GM12878 (cell line): ENCODE measurements around the gene NAAA. TPM values are rescaled to one million over a fixed set of nuclear protein-coding genes. Genes with fewer than 3 reads are reported as not detected.

Source experiments
- ATAC-seq: fragments of 200-7000 bp; cut with Tn5 transposase; 3 replicates; pipeline ENCODE4 v1.9.1; 2020; ENCODE audit warnings: mild to moderate bottlenecking, moderate library complexity
- BruUV-seq: library from RNA; stranded (reverse); fragments of 400-500 nt; replicated peaks from 2 replicates; lab custom pipeline; 2021; lab: Mats Ljungman, UMichigan
- CTCF ChIA-PET: fragments of 300-600 bp; sonication (Branson Sonifier 250); formaldehyde crosslinking; extraction: SDS; loops from one replicate; lab custom pipeline; 2021; ENCODE audit warnings: inconsistent platforms; lab: Yijun Ruan, JAX
- POLR2A ChIA-PET: fragments of 350-600 bp; formaldehyde crosslinking; extraction: SDS; loops from one replicate; lab custom pipeline; 2021; ENCODE audit warnings: inconsistent platforms; lab: Charles Lee
- RAD21 ChIA-PET: fragments of 300-600 bp; sonication (Branson Sonifier 250); formaldehyde crosslinking; loops from one replicate; lab custom pipeline; 2023; ENCODE audit warnings: antibody characterized with exemption; ENCODE audit not compliant: unreplicated experiment; lab: Charles Lee
- SMC1A ChIA-PET: fragments of 300-600 bp; sonication (Branson Sonifier 250); formaldehyde crosslinking; loops from one replicate; lab custom pipeline; 2023; ENCODE audit not compliant: unreplicated experiment, uncharacterized antibody; lab: Charles Lee
- DNase-seq: peaks from one replicate; pipeline ENCODE4 v3.0.0-alpha.2; 2011; ENCODE audit warnings: low read depth, low spot score
- FAIRE-seq: peaks from 3 replicates; lab custom pipeline; 2011; peaks lifted over from hg19 to GRCh38; lab: Jason Lieb, UNC
- H2AFZ ChIP-seq: 2 replicates; pipeline ENCODE4 v1.6.0; 2011; ENCODE audit warnings: low read depth, low read length, control low read depth; ENCODE audit not compliant: control insufficient read depth
- H3K27ac ChIP-seq: 2 replicates; pipeline ENCODE4 v1.5.1; 2011; ENCODE audit warnings: control low read depth; ENCODE audit not compliant: control insufficient read depth, insufficient read depth
- H3K27me3 ChIP-seq, 2 experiments: replicated peaks in 1 of 2; 2 replicates each; pipeline versions ENCODE4 v1.6.0 to v1.6.1; 2011; ENCODE audit warnings: low read length in 1 of 2; ENCODE audit not compliant: control insufficient read depth in 2 of 2, insufficient read depth in 2 of 2
- H3K36me3 ChIP-seq, 2 experiments: 2 replicates each; pipeline ENCODE4 v1.5.1; 2011; ENCODE audit warnings: low read length in 1 of 2; ENCODE audit not compliant: control insufficient read depth in 2 of 2, insufficient read depth in 2 of 2
- H3K4me1 ChIP-seq: 2 replicates; pipeline ENCODE4 v1.6.1; 2011; ENCODE audit warnings: mild to moderate bottlenecking, low read length, moderate library complexity, mixed read lengths; ENCODE audit not compliant: control insufficient read depth, insufficient read depth
- H3K4me2 ChIP-seq: 2 replicates; pipeline ENCODE4 v1.6.0; 2011; ENCODE audit warnings: control low read depth; ENCODE audit not compliant: control insufficient read depth, insufficient read depth
- H3K4me3 ChIP-seq: fragments of 200-600 bp; sonication (generic); 2 replicates; pipeline ENCODE4 v1.5.1; 2016
- H3K79me2 ChIP-seq: 2 replicates; pipeline ENCODE4 v1.6.0; 2011; ENCODE audit warnings: low read length; ENCODE audit not compliant: control insufficient read depth, insufficient read depth
- H3K9ac ChIP-seq: 2 replicates; pipeline ENCODE4 v1.8.0; 2011; ENCODE audit warnings: low read length, control low read depth, mixed read lengths; ENCODE audit not compliant: control insufficient read depth, insufficient read depth
- H3K9me3 ChIP-seq: replicated peaks from 3 replicates; pipeline ENCODE4 v1.5.1; 2011; ENCODE audit warnings: mild to moderate bottlenecking, low read length; ENCODE audit not compliant: control insufficient read depth, insufficient read depth
- H4K20me1 ChIP-seq: 2 replicates; pipeline ENCODE4 v1.6.0; 2011; ENCODE audit not compliant: control insufficient read depth, insufficient read depth
- ETV6 ChIP-seq, 2 experiments: fragments of 450-650 bp in 1 of 2; IDR thresholded peaks in 1 of 2; conservative IDR thresholded peaks in 1 of 2; 2 replicates each; pipeline ENCODE4 v1.6.1; 2014; ENCODE audit warnings: antibody characterized with exemption in 1 of 2, borderline replicate concordance in 1 of 2, low read depth in 1 of 2, mild to moderate bottlenecking in 1 of 2, moderate library complexity in 1 of 2
- HDAC6 ChIP-seq: fragments of 200-600 bp; sonication (generic); IDR thresholded peaks from one replicate; pipeline ENCODE4 v1.8.0; 2017; ENCODE audit warnings: antibody characterized with exemption; ENCODE audit not compliant: unreplicated experiment
- IRF4 ChIP-seq: IDR thresholded peaks from 2 replicates; pipeline ENCODE4 v1.6.1; 2011; ENCODE audit warnings: low read depth, low read length
- MEF2A ChIP-seq: IDR thresholded peaks from 2 replicates; pipeline ENCODE4 v1.6.1; 2011; ENCODE audit warnings: low read depth, mild to moderate bottlenecking, low read length, moderate library complexity; ENCODE audit not compliant: insufficient read depth
- NRF1 ChIP-seq: conservative IDR thresholded peaks from 2 replicates; pipeline ENCODE4 v1.6.1; 2011; ENCODE audit warnings: mild to moderate bottlenecking, low read depth, low read length, improper control_type of control experiment
- RB1 ChIP-seq: fragments of 450-650 bp; formaldehyde crosslinking; IDR thresholded peaks from 2 replicates; pipeline ENCODE4 v1.6.1; 2017; ENCODE audit warnings: mild to moderate bottlenecking, borderline replicate concordance
- SMAD5 ChIP-seq: IDR thresholded peaks from 2 replicates; pipeline ENCODE4 v1.6.1; 2016; ENCODE audit warnings: antibody characterized with exemption, low read depth
- TCF3 ChIP-seq: IDR thresholded peaks from 2 replicates; pipeline ENCODE4 v1.6.1; 2012; ENCODE audit warnings: low read depth, mild to moderate bottlenecking, low read length, borderline replicate concordance; ENCODE audit not compliant: insufficient read depth
- ZNF24 ChIP-seq: fragments of 450-650 bp; IDR thresholded peaks from 2 replicates; pipeline ENCODE4 v1.6.1; 2017; ENCODE audit warnings: antibody characterized with exemption, mild to moderate bottlenecking
- WGBS: methylation state at CpG from one replicate; pipeline ENCODE4 v1.1.6; 2016; ENCODE audit warnings: low lambda C conversion rate; ENCODE audit not compliant: insufficient replicate concordance, insufficient coverage; ENCODE audit errors: missing lambda C conversion rate; 5-methylcytosine and 5-hydroxymethylcytosine counted together
- in situ Hi-C: fragments of 300-500 bp; cut with MboI; formaldehyde crosslinking; loops from 9 replicates; pipeline ENCODE4 v1.14.3; 2018; ENCODE audit warnings: mixed read lengths
- intact Hi-C: fragments of 100-400 bp; cut with micrococcal nuclease; formaldehyde crosslinking; loops from one replicate; pipeline ENCODE4 v1.14.2; 2022; ENCODE audit not compliant: unreplicated experiment
- polyA plus RNA-seq, 11 experiments: library from polyadenylated mRNA; depleted of rRNA in 4 of 11; unstranded in 6 of 11; stranded (reverse) in 5 of 11; fragments of >200 nt; fragmentation: Nextera tagmentation in 4 of 11; fragmentation: Illumina TruSeq in 1 of 11; extraction: Ambion mirVana in 4 of 11; extraction: Trizol in 1 of 11; gene quantifications; 1 replicate in 1 of 11; 2 replicates in 10 of 11; pipeline versions ENCODE4 v1.2.1 to v1.2.3, GENCODE V29; 2011 to 2016; ENCODE audit warnings: inconsistent platforms in 2 of 11, missing spikeins in 2 of 11, low read depth in 1 of 11
- total RNA-seq, 4 experiments: library from RNA; depleted of rRNA in 3 of 4; stranded (reverse); fragments of >200 nt in 3 of 4; fragmentation: Illumina TruSeq in 1 of 4; extraction: Trizol in 1 of 4; gene quantifications; 2 replicates each; pipeline versions ENCODE4 v1.2.1 to v1.2.3, GENCODE V29; 2013 to 2021
- TF ChIP-seq, protein P1 (sequence below): fragments of 450-650 bp; IDR thresholded peaks from 2 replicates; pipeline ENCODE4 v1.6.1; 2017; ENCODE audit warnings: mild to moderate bottlenecking, low read depth, inconsistent platforms; ENCODE audit not compliant: poor library complexity, severe bottlenecking
- TF ChIP-seq, protein P2 (sequence below): fragments of 450-650 bp; IDR thresholded peaks from 2 replicates; pipeline ENCODE4 v1.6.1; 2016; ENCODE audit warnings: mild to moderate bottlenecking, moderate library complexity, borderline replicate concordance

Gene NAAA
- total and polyA plus RNA-seq, 10 of the 15 experiments (the other 5 are each of a cell fraction or from before 2014, with no cell fraction given), result 0.60 to 4.9 (median 2.6) TPM

- no peaks in the 10 kb centered on the region for H3K9me3 ChIP-seq
- ChIA-PET POLR2A (no interaction called here), SMC1A (no interaction called here), RAD21 (no interaction called here), CTCF (interaction anchor here (2.3 to 2.7 kb wide), 2 partner anchors 8 to 12 kb away, joined by 12 to 15 read pairs; no protein-coding TSS in a partner anchor)
- no TSS peak for BruUV-seq
- FAIRE-seq (no peak), DNase-seq (no peak), ATAC-seq (no peak)
- TF ChIP-seq IRF4, result no peak
- no peak for TF ChIP-seq MEF2A
- TF ChIP-seq, protein P1, sequence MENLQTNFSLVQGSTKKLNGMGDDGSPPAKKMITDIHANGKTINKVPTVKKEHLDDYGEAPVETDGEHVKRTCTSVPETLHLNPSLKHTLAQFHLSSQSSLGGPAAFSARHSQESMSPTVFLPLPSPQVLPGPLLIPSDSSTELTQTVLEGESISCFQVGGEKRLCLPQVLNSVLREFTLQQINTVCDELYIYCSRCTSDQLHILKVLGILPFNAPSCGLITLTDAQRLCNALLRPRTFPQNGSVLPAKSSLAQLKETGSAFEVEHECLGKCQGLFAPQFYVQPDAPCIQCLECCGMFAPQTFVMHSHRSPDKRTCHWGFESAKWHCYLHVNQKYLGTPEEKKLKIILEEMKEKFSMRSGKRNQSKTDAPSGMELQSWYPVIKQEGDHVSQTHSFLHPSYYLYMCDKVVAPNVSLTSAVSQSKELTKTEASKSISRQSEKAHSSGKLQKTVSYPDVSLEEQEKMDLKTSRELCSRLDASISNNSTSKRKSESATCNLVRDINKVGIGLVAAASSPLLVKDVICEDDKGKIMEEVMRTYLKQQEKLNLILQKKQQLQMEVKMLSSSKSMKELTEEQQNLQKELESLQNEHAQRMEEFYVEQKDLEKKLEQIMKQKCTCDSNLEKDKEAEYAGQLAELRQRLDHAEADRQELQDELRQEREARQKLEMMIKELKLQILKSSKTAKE, result no peak
- TF ChIP-seq TCF3, result no peak
- TF ChIP-seq ETV6 (conservative IDR thresholded peaks at IDR 0.05 in 1 of 2, IDR thresholded peaks at IDR 0.05 in 1 of 2; ENCODE audit: borderline replicate concordance in 1 of 2, low read depth in 1 of 2), result no peak
- TF ChIP-seq, protein P2, sequence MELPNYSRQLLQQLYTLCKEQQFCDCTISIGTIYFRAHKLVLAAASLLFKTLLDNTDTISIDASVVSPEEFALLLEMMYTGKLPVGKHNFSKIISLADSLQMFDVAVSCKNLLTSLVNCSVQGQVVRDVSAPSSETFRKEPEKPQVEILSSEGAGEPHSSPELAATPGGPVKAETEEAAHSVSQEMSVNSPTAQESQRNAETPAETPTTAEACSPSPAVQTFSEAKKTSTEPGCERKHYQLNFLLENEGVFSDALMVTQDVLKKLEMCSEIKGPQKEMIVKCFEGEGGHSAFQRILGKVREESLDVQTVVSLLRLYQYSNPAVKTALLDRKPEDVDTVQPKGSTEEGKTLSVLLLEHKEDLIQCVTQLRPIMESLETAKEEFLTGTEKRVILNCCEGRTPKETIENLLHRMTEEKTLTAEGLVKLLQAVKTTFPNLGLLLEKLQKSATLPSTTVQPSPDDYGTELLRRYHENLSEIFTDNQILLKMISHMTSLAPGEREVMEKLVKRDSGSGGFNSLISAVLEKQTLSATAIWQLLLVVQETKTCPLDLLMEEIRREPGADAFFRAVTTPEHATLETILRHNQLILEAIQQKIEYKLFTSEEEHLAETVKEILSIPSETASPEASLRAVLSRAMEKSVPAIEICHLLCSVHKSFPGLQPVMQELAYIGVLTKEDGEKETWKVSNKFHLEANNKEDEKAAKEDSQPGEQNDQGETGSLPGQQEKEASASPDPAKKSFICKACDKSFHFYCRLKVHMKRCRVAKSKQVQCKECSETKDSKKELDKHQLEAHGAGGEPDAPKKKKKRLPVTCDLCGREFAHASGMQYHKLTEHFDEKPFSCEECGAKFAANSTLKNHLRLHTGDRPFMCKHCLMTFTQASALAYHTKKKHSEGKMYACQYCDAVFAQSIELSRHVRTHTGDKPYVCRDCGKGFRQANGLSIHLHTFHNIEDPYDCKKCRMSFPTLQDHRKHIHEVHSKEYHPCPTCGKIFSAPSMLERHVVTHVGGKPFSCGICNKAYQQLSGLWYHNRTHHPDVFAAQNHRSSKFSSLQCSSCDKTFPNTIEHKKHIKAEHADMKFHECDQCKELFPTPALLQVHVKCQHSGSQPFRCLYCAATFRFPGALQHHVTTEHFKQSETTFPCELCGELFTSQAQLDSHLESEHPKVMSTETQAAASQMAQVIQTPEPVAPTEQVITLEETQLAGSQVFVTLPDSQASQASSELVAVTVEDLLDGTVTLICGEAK, result no peak
- TF ChIP-seq ZNF24, result no peak
- no peak for TF ChIP-seq NRF1
- TF ChIP-seq SMAD5, result no peak
- TF ChIP-seq HDAC6, result no peak
- TF ChIP-seq RB1, result no peak
- no peaks in the 10 kb centered on the region for H4K20me1 ChIP-seq
- H3K4me1 ChIP-seq, result no peaks in the 10 kb centered on the region
- in situ Hi-C loops (no loop called here), intact Hi-C loops (no loop called here)
- no peak overlapping the region for H3K4me2 ChIP-seq
- no peak overlapping the region for H3K4me3 ChIP-seq
- no peak overlapping the region for H3K9ac ChIP-seq
- H3K27ac ChIP-seq, result no peak overlapping the region
- no peaks in the 10 kb centered on the region; a peak in 2 of 4 replicates for H3K27me3 ChIP-seq
- no peaks in the 10 kb centered on the region for H3K36me3 ChIP-seq
- 74% methylated on average over 5 of the region's 5 CpGs for WGBS
- no peak overlapping the region for H2AFZ ChIP-seq
- H3K79me2 ChIP-seq, result no peaks in the 10 kb centered on the region
These were observed 36.7 kb downstream of the NAAA start for GRCh38 chr4:75904076-75904475.
